A673 (cell line): ENCODE measurements around the gene HOOK2. TPM values are rescaled to one million over a fixed set of nuclear protein-coding genes. Genes with fewer than 3 reads are reported as not detected.

Experiments used
- BruUV-seq: library from RNA; stranded (reverse); fragments of 400-500 nt; replicated peaks from 2 replicates; lab custom pipeline; 2021; lab: Mats Ljungman, UMichigan
- CTCF ChIA-PET: fragments of 300-600 bp; sonication (Branson Sonifier 250); formaldehyde crosslinking; loops from one replicate; lab custom pipeline; 2022; ENCODE audit warnings: antibody characterized with exemption; lab: Charles Lee
- POLR2A ChIA-PET: fragments of 300-600 bp; sonication (Branson Sonifier 250); formaldehyde crosslinking; loops from one replicate; lab custom pipeline; 2022; ENCODE audit warnings: antibody characterized with exemption; ENCODE audit not compliant: low non-redundant PET; lab: Charles Lee
- DNase-seq: peaks from one replicate; pipeline ENCODE4 v3.0.0-alpha.2; 2015; ENCODE audit warnings: low spot score
- H3K27ac ChIP-seq: fragments of 200-600 bp; sonication (generic); 2 replicates; pipeline ENCODE4 v1.5.1; 2016; ENCODE audit warnings: mixed run types, low read depth, mild to moderate bottlenecking, mixed read lengths, antibody characterized with exemption, low read length; ENCODE audit not compliant: poor library complexity, severe bottlenecking
- H3K27me3 ChIP-seq: fragments of 200-600 bp; sonication (generic); replicated peaks from 2 replicates; pipeline ENCODE4 v1.6.1; 2017; ENCODE audit warnings: mixed run types, low read depth, mild to moderate bottlenecking, mixed read lengths, antibody characterized with exemption, low read length; ENCODE audit not compliant: insufficient read depth, poor library complexity
- H3K36me3 ChIP-seq: fragments of 200-600 bp; sonication (generic); 2 replicates; pipeline ENCODE4 v1.6.1; 2016; ENCODE audit warnings: mixed run types, mild to moderate bottlenecking, mixed read lengths, antibody characterized with exemption, low read length; ENCODE audit not compliant: insufficient read depth, poor library complexity, severe bottlenecking
- H3K4me1 ChIP-seq: fragments of 200-600 bp; sonication (generic); 2 replicates; pipeline ENCODE4 v1.6.1; 2017; ENCODE audit warnings: mixed run types, mild to moderate bottlenecking, mixed read lengths, antibody characterized with exemption, low read length; ENCODE audit not compliant: insufficient read depth, poor library complexity, severe bottlenecking
- H3K4me3 ChIP-seq: fragments of 200-600 bp; sonication (generic); 2 replicates; pipeline ENCODE4 v1.5.1; 2016; ENCODE audit warnings: low read depth, mixed run types, mild to moderate bottlenecking, mixed read lengths, low read length; ENCODE audit not compliant: poor library complexity, severe bottlenecking
- H3K9me3 ChIP-seq: fragments of 200-600 bp; sonication (generic); 2 replicates; pipeline ENCODE4 v1.6.1; 2016; ENCODE audit warnings: mixed run types, low read depth, mild to moderate bottlenecking, mixed read lengths, antibody characterized with exemption, low read length; ENCODE audit not compliant: poor library complexity, severe bottlenecking
- CTCF ChIP-seq: fragments of 300-800, 200-600 bp; sonication (generic); conservative IDR thresholded peaks from 2 replicates; pipeline ENCODE4 v1.5.1; 2017; ENCODE audit warnings: low read depth, mild to moderate bottlenecking, antibody characterized with exemption, low read length, moderate library complexity, mixed read lengths
- EZH2 ChIP-seq: fragments of 200-600 bp; sonication (generic); IDR thresholded peaks from 2 replicates; pipeline ENCODE4 v1.6.1; 2017; ENCODE audit warnings: borderline replicate concordance, low read depth, mild to moderate bottlenecking, mixed read lengths, antibody characterized with exemption, low read length; ENCODE audit not compliant: poor library complexity, severe bottlenecking
- intact Hi-C: fragments of 100-400 bp; cut with micrococcal nuclease; formaldehyde crosslinking; loops from one replicate; pipeline ENCODE4 v1.10.0; 2022; ENCODE audit not compliant: unreplicated experiment
- total RNA-seq: library from RNA; stranded (reverse); gene quantifications from 2 replicates; pipeline ENCODE4 v1.2.3, GENCODE V29; 2021

The HOOK2 gene
- total RNA-seq, 1 experiment from 2014 or later: 25.8 TPM

DNA sequence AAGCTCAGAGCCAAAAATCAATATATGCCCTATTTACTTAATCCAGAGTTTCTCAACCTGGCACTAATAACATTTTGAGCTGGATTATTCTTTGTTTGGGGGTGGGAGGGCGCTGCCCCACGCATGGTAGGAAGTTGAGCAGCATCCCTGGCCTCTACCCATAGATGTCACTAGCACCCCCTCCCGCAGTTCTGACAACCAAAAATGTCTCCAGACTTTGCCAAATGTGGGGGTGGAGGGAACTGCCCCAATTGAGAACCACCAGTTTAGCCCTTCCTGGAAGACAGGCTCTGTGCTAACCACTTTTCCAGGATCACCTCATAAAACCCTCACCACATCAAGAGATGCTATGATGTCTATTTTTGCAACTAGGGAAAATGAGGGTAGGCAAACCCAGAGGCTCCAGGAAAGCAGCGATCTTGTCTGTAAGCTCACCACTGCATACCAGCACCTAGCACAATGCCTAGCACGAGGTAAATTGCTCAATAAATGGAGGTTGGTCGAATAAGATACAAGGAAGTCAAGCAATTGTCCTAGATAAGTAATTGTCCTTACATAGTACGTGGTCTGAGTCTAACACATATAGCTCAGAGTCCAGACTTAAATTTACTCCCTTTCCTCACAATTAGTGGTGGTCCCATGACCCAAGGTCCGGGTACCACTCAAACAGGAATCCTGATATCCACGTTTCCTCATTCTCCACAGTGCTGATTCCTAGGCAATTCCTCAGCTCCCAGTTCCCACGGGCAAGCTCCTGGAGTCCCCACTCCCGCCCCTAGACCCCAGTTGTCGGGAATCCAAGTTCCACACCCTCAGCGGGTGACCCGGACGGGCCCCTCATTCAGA, 41.8 kb downstream of the HOOK2 start:
- POLR2A ChIA-PET: interaction anchor here (0.6 kb wide), 1 partner anchor 24 kb away, joined by 3 read pairs; no protein-coding TSS in a partner anchor
- intact Hi-C loops: no loop called here

DNA sequence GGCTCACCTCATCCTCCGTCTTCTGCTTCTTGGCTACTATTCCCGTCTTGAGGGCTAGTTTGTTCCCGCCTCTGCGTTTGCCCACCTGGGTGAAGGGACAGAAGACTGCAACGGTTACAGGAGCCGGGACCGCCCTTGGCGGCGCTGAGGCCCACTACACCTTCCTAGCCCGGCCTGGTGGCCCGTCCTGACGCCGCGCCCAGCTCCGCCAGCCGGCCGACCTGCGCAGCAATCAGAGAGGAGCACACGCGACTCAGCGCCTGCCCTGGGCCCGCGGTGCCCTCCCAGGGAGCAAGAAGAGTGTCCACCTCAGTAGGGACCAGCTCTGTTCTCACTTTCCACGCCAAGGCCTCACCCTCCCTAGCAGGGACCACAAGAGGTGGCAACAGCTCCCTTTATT, 44.0 kb downstream of the HOOK2 start:
- no TSS peak for BruUV-seq
- Histone ChIP-seq H3K36me3 (peaks cover 45% of the 10 kb centered on the region), H3K27me3 (no peaks in the 10 kb centered on the region), H3K9me3 (no peaks in the 10 kb centered on the region), H3K27ac (peak overlapping the region; percentile 23), H3K4me1 (peaks cover 13% of the 10 kb centered on the region), H3K4me3 (no peak overlapping the region)
- no peak for DNase-seq
- CTCF ChIA-PET: no interaction called here
- TF ChIP-seq CTCF (no peak), EZH2 (no peak)
- POLR2A ChIA-PET: no interaction called here
- intact Hi-C loops: no loop called here

More for the DNA sequence above, 41.8 kb downstream of the HOOK2 start:
- Histone ChIP-seq H3K36me3 (peaks cover 37% of the 10 kb centered on the region), H3K27me3 (no peaks in the 10 kb centered on the region), H3K4me1 (peaks cover 21% of the 10 kb centered on the region), H3K27ac (peak overlapping the region; percentile 95), H3K9me3 (no peaks in the 10 kb centered on the region), H3K4me3 (peak overlapping the region; percentile 92)
- peak; percentile 41 for TF ChIP-seq CTCF
- TF ChIP-seq EZH2: no peak
- no TSS peak for BruUV-seq
- CTCF ChIA-PET: interaction anchor here (0.6 to 0.8 kb wide), 2 partner anchors 9 to 233 kb away, joined by 3 to 6 read pairs; partner anchors contain the start of gene TNPO2
- peak; percentile 73 for DNase-seq

DNA sequence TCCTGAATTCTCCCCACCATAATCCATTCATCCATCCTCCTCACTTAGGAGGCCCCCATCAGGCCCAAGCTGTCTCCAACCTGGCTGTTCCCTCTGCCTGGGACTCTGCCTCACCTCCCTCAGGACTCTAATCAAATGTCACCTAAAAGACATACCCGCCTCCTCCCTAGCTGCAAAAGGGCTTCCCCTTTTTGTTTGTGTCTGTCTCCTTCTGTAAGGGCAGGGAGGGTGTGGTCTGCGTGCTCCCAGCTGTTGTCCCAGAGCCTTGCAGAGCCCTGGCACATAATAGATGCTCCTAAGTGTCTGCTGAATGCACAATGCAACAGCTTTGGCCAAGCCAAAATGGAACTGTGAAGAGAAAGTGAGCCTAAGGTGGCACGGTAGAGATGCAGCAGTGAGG, 45.3 kb downstream of the HOOK2 start:
- Histone ChIP-seq H3K4me3 (no peak overlapping the region), H3K27me3 (no peaks in the 10 kb centered on the region), H3K27ac (no peak overlapping the region), H3K4me1 (peaks cover 9% of the 10 kb centered on the region), H3K36me3 (peaks cover 45% of the 10 kb centered on the region), H3K9me3 (no peaks in the 10 kb centered on the region)
- TF ChIP-seq EZH2: no peak
- no peak for TF ChIP-seq CTCF
- ChIA-PET CTCF (no interaction called here), POLR2A (no interaction called here)
- no TSS peak for BruUV-seq
- no peak for DNase-seq
- intact Hi-C loops: no loop called here
